ENCODE results near the gene ABCA2.

The ABCA2 gene

DNA sequence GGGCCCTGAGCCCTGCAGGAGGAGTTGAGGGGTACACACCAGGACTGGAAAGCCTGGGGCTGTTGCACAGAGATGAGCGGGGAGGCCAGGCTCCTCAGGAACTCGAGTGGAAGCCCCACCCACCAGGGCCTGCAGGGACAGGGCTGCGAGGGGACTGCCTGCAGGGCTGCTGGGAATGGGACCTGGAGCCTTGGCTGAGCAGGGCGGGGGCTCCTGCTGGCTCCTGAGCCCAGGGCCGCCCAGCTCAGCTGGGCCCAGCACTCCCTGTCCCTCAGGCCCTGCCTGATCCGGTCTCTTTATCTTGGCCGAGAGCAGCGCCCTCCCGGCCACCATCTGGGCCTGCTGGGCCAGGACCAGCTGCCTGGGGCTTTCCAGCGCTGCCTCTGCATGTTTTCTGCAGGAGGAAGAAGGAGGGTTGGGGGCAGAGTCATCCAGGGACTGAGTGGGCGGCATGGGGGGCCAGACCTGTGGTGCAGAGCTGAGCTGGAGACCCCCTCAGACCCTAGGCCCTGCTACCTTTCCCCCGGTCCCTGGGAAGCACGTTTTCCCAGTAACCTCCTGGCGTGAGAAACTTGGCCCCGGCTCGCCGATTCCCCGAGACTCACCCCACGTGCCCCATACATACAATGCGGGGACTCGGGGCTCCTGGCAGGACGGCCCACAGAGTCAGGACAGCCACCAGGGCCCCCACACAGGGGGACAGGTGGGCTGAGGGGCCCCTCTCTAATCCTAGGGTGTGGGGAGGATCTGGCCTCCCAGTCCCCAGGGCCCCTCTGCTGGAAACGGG, 66.6 kb downstream of the ABCA2 start:
- POLR2A ChIA-PET = no interaction called here
- CTCF ChIA-PET = interaction anchor here (1.2 to 1.7 kb wide), 2 partner anchors 9 to 13 kb away, joined by 4 read pairs; no protein-coding TSS in a partner anchor
- DNase-seq (ENCODE audit: extremely low spot score) = no peak
- TF ChIP-seq, protein P1, sequence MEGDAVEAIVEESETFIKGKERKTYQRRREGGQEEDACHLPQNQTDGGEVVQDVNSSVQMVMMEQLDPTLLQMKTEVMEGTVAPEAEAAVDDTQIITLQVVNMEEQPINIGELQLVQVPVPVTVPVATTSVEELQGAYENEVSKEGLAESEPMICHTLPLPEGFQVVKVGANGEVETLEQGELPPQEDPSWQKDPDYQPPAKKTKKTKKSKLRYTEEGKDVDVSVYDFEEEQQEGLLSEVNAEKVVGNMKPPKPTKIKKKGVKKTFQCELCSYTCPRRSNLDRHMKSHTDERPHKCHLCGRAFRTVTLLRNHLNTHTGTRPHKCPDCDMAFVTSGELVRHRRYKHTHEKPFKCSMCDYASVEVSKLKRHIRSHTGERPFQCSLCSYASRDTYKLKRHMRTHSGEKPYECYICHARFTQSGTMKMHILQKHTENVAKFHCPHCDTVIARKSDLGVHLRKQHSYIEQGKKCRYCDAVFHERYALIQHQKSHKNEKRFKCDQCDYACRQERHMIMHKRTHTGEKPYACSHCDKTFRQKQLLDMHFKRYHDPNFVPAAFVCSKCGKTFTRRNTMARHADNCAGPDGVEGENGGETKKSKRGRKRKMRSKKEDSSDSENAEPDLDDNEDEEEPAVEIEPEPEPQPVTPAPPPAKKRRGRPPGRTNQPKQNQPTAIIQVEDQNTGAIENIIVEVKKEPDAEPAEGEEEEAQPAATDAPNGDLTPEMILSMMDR (IDR thresholded peaks at IDR 0.05; ENCODE audit: control extremely low read depth, extremely low read depth, low read depth, missing control alignments) = no peak

DNA sequence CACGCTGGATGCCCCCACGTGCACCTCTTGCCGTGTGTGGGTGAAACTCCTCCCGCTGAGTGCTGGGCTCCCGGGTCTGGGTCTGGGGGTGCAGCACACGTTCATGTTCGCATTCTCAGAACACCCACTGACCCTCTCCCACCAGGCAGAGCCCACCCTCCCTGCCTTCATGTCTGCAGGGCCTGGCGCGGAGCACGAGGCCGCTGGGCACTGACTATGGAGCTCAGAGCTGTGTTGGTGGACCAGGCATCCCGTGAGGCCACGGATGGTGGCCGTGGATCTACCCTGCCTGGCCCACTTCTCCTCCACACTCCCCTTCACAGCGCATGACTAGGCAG, 67.1 kb downstream of the ABCA2 start:
- TF ChIP-seq, protein P1 (IDR thresholded peaks at IDR 0.05; ENCODE audit: control extremely low read depth, extremely low read depth, low read depth, missing control alignments) = no peak
- ChIA-PET POLR2A (no interaction called here), CTCF (interaction anchor here (1.2 to 1.7 kb wide), 2 partner anchors 9 to 13 kb away, joined by 4 read pairs; no protein-coding TSS in a partner anchor)
- DNase-seq (ENCODE audit: extremely low spot score) = no peak

DNA sequence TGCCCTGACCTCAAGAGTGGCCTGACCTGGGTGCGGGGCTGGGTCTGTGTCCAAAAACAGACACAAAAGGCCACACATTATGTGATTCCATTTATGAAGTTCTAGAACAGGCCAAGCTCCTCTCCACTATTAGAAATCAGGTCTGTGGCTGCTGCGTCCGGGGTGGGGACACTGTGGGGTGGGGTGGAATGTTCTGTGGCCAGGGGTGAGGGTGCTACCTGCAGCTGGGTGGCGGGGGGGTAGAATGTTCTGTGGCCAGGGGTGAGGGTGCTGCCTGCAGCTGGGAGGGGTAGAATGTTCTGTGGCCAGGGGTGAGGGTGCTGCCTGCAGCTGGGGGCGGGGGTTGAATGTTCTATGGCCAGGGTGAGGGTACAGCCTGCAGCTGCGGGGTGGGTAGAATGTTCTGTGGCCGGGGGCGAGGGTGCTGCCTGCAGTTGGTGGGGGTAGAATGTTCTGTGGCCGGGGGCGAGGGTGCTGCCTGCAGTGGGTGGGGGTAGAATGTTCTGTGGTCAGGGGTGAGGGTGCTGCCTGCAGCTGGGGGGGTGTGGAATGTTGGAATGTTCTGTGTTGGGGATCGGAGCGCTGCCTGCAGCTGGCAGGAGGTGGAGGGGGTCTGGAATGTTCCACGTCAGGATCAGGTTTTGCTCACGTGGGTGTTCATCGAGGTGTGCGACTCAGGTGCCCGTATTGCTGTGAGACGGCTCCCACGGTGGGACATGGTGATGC, 67.7 kb downstream of the ABCA2 start:
- ChIA-PET POLR2A (no interaction called here), CTCF (interaction anchor here (1.2 to 1.7 kb wide), 5 partner anchors 10 to 69 kb away, joined by 4 to 5 read pairs (median 4); no protein-coding TSS in a partner anchor)
- no peak for DNase-seq (ENCODE audit: extremely low spot score)
- TF ChIP-seq, protein P1 (IDR thresholded peaks at IDR 0.05; ENCODE audit: control extremely low read depth, extremely low read depth, low read depth, missing control alignments) = no peak

DNA sequence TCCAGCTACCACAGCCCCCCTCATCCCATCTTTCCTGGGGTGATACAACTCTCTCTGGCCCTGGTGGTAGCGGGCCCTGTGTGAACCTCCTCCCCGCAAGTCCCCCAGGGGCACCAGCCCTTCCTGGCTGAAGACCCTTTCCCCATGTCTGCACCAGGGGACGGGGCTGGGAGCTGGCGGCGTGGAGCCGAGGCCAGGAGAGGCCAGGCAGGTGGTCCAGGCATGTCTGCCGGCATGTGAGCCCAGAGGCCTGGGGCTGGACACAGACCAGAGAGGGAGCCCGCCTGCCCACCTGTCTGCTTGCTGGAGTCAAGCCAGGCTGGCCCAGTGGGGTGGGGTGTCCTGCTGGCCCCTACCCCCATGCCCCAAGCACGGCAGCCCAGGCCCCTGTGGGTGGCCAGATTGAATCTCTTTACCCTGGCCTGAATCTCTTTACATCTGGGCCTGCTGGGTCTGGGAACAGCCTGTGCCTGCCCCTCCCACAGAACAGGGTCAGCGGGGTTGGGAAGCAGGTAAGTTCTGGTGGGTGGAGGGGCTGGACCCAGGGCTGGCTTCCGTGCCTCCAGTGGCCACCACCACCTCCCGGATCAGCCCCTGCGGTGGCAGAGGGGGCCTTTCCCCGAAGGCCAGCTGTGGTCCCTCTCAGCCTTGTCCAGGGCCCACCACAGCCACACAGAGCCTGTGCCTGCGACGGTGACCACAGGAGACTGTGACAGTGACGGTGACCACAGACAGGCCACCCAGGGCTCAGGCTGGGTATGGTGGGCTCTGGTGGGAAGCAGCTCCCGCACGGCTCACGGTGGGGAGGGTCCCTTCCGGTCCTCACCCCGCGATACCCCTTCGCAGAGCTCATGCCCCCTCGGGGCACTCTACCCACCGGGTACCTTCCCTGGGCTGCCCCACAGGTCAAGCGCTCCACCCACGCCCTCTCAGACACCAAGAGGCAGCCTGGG, 68.9 kb downstream of the ABCA2 start:
- no peak for DNase-seq (ENCODE audit: extremely low spot score)
- TF ChIP-seq, protein P1 (IDR thresholded peaks at IDR 0.05; ENCODE audit: control extremely low read depth, extremely low read depth, low read depth, missing control alignments) = no peak
- ChIA-PET POLR2A (no interaction called here), CTCF (interaction anchor here (0.9 to 1.5 kb wide), 6 partner anchors 11 to 117 kb away, joined by 3 to 5 read pairs (median 4); partner anchors contain the start of gene AJM1)

DNA sequence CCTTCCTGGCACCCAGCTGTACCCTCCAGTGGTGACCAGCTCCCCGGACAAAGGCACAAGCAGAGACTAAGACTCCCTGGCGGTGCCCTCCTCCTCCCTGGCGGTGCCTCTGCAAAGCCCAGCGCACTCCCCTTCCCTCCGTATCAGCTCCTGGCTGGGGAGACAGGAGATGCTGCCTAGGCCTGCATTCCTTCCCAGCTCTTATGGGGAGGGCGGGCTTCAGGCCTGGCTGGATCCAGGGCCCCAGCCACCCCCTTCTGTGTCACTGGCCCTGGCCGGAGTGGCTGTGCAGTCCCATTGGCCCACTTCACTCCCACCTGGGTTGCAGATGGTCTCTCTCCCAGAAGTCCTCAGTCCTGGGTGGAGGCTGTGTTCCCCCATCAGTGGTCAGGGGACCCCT, 69.6 kb downstream of the ABCA2 start:
- TF ChIP-seq, protein P1 (IDR thresholded peaks at IDR 0.05; ENCODE audit: control extremely low read depth, extremely low read depth, low read depth, missing control alignments) = no peak
- POLR2A ChIA-PET = no interaction called here
- CTCF ChIA-PET = interaction anchor here (0.9 to 1.1 kb wide), 3 partner anchors 71 to 116 kb away, joined by 3 to 5 read pairs (median 3); partner anchors contain the start of gene AJM1
- DNase-seq (ENCODE audit: extremely low spot score) = no peak

DNA sequence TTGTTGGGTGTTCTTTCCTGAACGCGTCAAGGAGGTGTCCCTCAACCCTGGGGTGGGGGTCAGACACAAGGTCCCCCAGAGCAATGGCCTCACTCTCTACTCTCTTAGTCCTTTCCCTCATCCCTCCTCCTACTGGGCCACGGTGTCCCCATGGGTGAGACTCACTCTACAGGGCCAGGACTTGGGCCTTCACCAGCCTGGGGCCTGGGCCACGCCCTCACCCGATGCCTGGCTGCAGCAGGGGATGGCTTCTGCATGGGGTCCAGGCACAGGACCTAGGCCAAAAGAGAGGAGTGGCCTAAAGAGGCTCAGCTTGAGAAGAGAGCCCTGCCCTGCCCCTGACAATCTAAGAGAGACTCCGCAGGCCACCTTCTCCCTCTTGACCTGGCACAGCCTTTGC, 70.1 kb downstream of the ABCA2 start:
- CTCF ChIA-PET = interaction anchor here (0.9 to 1.1 kb wide), 3 partner anchors 71 to 115 kb away, joined by 3 to 5 read pairs (median 3); partner anchors contain the start of gene AJM1
- POLR2A ChIA-PET = no interaction called here
- TF ChIP-seq, protein P1 (IDR thresholded peaks at IDR 0.05; ENCODE audit: control extremely low read depth, extremely low read depth, low read depth, missing control alignments) = no peak
- no peak for DNase-seq (ENCODE audit: extremely low spot score)
